ENCODE measurements around the gene NECTIN2.
"Not testable (repeated sequence)": the region's sequence is repeated elsewhere in the genome, so short reads cannot be mapped to it uniquely, and the experiment has no call there.

Gene NECTIN2

DNA sequence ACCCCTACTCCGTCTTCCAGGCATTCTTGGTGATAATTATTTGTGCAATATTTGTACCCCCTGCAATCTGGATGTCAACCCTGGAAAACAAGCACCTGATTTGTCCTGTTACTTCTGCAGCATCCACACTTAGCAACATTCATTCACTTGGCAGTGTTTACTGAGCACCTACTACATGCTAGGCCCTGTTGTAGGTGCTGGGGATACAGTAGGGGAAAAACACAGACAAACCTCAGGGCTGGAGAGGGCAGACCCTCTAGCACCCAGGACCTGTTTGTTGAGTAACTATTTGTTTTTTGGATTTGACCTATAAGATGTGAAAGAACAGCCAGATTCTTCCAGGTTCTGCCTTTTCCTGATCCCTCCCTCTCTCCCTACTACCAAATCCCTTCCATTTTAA is 9.5 kb downstream of the NECTIN2 start:
- no peak for DNase-seq

DNA sequence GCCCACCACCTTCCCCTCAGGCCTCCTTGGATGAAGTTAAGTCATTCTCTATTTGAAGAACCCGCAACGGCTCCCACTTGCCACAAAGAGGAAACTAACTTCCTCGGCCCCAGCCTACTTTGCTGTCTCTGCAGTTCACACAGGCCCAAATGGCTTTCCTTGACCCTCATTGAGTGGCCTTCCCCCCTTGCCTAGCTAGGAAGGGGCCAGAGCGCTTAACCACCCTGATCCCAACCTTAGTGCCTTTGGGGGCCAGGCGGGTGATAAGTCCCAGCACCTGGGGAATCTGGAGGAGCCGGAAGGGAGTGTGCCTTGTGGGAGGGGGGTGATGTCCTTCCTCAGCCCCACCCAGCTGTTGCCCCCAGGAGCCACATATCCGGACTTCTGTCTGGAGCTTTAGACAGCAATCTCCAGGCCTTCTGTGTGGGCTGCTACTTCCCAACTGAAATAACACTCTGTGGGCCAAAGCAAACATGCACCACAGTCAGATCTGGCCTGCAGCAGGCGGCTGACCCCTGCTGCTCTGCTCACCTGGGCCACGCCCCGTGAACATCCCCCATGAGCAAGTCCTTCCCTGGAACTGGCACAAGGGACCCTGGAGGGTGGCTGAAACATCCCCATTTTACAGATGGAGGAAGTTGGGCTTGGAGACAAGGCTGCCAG is 10.5 kb downstream of the NECTIN2 start:
- peak; percentile 97 for DNase-seq

DNA sequence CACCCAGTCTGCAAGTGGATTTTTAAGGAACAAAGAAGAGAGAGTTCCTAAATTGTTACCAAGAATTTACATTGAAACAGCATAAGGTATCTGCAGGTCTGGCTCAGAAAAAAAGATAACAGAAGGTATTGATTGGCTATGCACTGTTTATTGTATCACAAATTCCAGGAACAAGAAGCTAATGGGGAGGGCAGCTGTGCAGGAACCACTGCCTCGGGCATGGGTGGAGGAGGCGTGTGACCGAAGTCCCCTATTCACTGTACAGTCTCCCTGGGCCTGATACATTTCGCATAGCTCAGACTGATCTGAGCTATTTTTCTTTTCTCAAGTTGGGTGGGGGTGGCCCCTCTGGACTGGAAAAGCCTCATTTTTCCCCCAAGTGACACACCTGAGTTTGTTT is 11.7 kb downstream of the NECTIN2 start:
- no peak for DNase-seq

DNA sequence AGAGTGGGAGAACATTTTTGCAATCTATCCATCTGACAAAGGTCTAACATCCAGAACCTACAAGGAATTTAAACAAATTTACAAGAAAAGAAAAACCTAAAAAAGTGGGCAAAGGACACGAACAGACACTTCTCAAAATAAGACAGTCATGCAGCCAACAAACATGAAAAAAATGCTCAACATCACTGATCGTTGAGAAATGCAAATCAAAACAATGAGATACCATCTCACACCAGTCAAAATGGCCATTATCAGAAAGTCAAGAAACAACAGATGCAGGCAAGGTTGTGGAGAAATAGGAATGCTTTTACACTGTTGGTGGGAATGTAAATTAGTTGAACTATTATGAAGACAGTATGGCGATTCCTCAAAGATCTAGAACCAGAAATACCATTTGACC is 15.5 kb downstream of the NECTIN2 start:
- DNase-seq = not testable (repeated sequence)

DNA sequence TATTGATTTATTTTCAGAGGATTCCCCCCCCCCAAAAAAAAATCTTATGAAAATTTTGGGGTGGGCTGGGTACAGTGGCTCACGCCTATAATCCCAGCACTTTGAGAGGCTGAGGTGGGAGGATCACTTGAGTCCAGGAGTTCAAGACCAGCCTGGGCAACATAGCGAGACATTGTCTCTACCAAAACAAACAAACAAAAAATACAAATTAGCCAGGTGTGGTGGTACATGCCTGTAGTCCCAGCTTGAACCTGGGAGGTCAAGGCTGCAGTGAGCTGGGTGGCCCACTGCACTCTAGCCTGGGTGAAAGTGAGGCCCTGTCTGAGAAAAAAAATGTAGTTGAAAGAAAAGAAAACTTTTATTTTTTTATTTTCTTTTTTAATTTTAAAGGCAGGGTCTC is 17.9 kb downstream of the NECTIN2 start:
- no peak for DNase-seq

DNA sequence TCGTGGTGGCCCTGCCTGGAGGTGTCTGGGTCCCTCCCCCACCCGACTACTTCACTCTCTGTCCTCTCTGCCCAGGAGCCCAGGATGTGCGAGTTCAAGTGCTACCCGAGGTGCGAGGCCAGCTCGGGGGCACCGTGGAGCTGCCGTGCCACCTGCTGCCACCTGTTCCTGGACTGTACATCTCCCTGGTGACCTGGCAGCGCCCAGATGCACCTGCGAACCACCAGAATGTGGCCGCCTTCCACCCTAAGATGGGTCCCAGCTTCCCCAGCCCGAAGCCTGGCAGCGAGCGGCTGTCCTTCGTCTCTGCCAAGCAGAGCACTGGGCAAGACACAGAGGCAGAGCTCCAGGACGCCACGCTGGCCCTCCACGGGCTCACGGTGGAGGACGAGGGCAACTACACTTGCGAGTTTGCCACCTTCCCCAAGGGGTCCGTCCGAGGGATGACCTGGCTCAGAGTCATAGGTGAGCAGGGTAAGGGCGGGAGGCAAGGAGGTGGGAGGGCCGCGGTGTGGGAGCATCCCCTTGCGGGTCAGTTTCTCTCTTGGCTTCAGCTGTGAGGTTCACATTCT is 19.2 kb downstream of the NECTIN2 start:
- DNase-seq = no peak

DNA sequence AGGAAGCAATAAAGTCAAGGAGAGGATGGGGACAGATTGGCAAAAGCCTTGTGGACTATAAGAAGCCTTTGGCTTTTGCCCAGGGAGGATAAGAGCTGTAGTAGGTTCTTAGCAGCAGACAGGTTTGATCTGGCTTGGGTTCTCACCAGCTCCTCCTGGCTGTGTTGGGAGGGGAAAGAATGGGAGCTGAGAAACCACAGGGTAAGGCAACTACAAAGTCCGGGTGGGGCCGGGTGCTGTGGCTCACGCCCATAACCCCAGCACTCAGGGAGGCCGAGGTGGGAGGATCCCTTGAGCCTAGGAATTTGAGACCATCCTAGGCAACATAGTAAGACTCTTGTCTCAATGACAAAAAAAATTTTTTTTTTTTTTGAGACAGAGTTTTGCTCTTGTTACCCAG is 20.6 kb downstream of the NECTIN2 start:
- DNase-seq = no peak

DNA sequence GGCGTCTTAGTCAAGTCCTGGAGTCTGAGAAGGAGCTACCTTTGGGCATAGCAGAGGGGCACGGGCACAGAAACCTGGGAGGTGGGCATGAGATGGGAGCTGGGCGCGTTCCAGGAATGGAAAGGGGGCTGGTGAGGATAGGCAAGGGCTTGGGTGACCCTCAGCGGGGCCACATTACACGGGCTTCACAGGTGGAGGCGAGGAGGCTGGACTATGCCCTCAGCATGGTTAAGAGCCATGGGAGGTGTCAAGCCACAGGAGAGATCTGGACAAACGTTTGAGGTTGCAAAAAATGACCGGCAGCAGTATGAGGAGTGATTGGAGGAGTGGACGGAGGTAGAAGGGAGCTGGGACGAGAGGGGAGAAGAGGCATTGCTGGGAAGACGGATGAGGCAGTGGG is 21.5 kb downstream of the NECTIN2 start:
- DNase-seq = no peak

DNA sequence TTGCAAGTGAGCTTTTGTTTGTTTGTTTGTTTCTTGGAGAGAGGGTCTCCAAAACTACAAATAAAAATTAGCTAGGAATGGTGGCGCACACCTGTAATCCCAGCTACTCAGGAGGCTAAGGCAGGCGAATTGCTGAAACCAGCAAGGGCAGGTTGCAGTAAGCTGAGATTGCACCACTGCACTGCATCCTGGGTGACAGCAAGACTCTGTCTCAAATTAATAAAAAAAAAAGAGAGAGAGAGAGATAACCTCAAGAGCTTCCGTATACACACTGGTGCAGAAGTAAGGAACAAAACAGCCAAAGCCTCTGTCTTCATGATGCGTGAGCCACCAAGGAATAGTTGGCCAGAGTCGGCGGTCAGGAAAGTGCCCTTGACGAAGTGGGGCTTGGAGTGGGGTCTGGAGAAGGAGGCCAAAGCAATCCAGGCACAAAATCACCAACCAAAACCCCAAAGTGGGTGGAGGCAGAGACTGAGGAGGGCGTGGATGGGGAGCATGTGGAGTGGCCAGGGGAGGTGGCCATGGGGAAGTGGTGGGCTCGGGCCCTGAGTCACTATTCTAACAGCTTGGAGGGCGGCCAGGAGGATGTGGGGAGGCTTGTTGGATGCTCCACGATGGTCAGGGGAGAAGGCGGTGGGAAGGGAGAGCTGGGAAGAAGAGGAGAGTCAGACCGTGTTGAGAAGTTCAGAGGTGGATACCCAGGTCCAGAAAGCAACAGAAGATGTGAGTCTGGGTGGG is 23.8 kb downstream of the NECTIN2 start:
- DNase-seq = peak; percentile 73

DNA sequence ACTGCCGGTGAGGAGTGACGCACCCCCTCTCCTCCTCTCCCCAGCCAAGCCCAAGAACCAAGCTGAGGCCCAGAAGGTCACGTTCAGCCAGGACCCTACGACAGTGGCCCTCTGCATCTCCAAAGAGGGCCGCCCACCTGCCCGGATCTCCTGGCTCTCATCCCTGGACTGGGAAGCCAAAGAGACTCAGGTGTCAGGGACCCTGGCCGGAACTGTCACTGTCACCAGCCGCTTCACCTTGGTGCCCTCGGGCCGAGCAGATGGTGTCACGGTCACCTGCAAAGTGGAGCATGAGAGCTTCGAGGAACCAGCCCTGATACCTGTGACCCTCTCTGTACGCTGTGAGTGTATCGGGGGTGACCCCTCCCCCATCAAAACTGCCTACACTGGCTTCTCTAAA is 25.7 kb downstream of the NECTIN2 start:
- no peak for DNase-seq

DNA sequence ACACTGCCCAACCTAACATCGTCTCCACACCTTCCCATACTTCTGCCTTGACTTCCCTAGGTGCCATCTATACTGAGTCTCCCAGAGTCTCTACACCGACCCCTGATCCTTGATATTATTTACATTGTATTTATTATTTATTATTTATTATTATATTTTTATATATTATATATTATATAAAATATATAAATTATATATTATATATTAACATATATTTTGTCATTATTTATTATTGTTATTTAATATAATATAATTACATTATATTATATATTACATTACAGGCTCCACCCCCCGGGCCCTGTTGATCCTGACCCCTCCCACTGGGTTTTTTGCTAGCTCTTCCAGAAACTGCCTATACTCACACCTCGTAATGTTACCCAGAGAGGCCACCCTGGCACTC is 26.6 kb downstream of the NECTIN2 start:
- DNase-seq = no peak

DNA sequence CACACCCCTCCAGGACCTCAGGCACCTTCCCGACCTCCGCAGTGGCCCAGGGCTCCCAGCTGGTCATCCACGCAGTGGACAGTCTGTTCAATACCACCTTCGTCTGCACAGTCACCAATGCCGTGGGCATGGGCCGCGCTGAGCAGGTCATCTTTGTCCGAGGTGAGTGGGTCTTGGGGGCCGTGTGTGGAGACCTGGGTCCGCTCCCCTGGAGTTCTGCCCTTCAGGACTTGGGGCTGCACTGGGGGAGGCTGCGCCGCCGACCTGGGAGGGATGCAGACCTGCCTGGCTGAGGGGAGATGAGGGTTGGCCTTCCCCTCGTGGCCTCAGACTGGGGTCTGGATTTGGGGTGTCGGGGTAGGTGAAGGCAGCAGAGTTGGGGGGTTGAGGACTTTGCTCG is 28.2 kb downstream of the NECTIN2 start:
- no peak for DNase-seq

DNA sequence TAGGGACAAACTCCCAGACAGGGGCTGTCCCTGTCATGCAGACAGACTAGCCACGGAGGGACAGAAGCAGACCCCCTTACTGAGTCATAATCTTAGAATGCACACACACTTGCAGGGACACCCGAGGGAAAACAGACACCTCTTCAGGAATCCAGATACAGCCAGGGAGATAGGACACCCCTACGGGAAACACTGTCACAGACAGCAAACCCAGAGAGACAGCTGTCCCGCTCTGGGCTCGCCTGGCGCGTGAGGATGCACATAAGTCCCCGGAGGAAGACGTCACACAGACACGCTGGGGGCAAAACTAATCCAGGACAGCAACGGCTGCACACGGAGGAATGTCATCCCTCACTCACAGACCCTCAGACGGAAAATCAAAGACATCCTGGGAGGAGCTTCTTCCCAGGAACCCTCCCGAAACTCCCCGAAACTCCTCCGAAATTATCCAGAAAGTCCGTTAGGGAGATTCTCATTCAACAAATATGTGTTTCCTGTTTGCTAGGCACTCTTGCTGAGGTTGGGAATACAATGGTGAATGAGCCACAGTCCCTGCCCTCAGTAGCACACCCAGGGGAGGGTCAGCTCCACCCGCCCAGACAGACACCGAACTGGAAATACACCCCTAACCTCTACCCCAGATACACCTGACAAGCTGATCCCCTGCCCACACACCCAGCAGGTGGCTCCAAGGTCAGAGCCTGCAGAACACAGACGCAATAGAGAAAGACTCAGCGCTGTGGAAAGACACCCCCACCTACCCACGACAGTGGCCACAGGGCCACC is 29.8 kb downstream of the NECTIN2 start:
- no peak for DNase-seq

DNA sequence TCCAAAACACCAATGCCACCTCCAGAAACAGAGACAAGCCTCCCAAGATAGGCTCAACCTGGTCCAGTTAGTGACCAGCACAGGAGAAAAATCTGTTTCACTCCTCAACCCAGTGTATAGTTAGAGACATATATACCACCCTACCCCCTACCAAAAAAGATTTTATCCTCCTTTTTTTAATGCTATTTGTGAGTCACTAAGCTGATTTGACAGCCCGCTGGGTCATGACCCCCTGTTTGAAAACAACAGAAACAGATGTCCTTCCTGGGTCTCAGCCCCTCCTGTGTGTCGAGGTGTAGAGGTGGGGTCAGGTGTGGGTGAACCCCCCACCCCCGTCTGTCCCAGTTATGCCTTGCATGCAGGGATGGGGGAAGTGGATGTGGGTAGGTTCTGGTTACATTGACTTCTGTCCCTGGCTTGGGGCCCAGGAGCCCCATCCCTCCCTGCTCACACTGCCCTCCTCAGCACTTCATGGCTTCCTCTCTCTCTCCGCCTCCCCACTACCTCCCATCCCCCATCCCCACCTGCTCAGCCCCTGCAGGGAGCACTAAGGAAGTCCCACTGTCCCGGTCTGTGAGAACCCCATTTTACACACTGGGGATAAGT is 30.9 kb downstream of the NECTIN2 start:
- no peak for DNase-seq

DNA sequence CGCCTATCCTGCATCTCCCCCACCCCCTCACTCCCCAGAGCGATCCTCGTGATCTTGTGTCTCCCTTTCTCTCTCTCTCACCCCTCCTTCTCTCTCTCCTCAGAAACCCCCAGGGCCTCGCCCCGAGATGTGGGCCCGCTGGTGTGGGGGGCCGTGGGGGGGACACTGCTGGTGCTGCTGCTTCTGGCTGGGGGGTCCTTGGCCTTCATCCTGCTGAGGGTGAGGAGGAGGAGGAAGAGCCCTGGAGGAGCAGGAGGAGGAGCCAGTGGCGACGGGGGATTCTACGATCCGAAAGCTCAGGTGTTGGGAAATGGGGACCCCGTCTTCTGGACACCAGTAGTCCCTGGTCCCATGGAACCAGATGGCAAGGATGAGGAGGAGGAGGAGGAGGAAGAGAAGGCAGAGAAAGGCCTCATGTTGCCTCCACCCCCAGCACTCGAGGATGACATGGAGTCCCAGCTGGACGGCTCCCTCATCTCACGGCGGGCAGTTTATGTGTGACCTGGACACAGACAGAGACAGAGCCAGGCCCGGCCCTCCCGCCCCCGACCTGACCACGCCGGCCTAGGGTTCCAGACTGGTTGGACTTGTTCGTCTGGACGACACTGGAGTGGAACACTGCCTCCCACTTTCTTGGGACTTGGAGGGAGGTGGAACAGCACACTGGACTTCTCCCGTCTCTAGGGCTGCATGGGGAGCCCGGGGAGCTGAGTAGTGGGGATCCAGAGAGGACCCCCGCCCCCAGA is 32.2 kb downstream of the NECTIN2 start:
- no peak for DNase-seq

DNA sequence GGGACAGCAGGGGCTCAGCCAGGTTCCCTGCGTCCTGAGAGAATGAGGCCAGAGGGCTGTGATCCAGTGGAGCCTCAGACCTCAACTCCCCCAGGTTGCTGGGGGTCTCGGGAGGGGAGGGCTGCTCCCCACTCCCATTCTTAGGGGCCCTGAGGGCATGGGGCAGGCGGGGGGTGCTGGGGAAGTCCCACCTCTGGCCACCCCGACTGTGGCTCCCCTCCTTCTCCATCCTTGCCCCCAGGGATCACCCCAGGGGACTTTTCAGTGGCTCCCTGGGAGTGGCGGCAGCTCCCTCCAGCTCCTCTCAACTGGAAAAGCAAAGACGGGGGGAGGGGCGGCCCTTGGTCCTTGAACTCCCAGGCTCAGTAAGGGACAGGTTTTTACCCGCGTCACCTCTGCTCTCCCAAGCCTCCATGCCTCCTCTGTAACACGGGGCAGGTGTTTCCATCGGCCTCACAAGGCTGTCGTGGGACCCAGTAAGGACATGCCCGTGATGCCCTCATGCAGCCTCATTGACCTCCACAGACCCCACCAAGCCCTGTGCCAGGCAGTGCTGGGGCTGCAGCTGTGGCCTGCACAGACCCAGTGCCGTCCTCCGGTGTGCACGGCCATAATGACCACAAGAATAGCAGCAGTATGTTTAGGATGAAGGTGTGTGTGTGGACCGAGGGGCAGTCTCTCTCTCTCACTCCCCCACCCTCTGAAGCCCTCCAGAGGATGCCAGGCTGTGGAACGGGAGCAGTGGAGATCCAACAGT is 33.4 kb downstream of the NECTIN2 start:
- DNase-seq = no peak

DNA sequence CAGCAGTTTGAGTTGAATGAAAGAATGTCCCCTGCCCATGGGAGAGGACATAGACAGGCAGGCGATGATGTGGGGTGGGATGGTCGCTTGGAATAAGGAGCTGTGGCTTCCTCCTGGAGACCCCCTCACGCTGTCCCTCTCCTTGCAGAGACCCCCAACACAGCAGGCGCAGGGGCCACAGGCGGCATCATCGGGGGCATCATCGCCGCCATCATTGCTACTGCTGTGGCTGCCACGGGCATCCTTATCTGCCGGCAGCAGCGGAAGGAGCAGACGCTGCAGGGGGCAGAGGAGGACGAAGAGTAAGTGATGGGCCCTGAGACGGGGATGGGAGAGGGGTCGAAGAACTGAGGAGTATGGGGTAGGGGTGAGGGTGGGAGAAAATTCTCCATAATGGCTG is 36.0 kb downstream of the NECTIN2 start:
- DNase-seq = no peak

DNA sequence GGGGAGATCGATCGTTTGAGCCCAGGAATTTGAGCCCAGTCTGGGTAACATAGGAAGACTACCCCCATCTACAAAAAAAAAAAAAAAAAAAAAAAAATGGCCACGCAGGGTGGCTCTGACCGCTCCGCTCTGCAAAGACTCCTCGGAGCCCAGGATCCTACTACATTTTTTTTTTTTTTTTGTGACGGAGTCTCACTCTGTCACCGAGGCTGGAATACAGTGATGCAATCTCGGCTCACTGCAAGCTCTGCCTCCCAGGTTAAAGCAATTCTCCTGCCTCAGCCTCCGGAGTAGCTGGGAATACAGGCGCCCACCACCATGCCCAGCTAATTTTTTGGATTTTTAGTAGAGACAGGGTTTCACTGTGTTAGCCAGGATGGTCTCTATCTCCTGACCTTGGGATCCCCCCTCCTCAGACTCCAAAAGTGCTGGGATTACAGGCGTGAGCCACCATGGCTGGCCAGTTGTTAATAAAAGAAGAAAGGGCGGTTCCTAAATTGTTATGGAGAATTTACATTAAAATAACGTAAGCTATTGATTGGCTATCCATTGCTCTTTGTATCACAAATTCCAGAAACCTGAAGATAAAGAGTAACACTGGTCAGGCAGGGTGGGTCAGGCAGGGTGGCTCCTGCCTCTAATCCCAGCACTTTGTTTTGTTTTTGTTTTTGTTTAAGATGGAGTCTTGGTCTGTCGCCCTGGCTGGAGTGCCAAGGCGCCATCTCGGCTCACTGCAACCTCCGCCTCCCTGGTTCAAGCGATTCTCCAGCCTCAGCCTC is 36.7 kb downstream of the NECTIN2 start:
- not testable (repeated sequence) for DNase-seq

DNA sequence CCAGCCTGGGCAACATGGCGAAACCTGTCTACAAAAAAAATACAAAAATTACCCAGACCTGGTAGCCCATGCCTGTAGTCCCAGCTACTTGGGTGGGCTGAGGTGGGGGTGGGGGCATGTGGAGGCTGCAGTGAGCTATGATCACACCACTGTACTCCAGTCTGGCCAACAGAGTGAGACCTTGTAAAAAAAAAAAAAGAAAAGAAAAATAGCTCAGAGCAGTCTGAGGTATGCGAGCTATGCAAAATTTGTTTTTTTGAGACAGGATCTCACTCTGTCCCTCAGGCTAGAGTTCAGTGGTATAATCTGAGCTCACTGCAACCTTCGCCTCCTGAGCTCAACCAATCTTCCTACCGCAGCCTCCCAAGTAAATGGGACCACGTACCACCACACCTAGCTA is 37.8 kb downstream of the NECTIN2 start:
- no peak for DNase-seq

DNA sequence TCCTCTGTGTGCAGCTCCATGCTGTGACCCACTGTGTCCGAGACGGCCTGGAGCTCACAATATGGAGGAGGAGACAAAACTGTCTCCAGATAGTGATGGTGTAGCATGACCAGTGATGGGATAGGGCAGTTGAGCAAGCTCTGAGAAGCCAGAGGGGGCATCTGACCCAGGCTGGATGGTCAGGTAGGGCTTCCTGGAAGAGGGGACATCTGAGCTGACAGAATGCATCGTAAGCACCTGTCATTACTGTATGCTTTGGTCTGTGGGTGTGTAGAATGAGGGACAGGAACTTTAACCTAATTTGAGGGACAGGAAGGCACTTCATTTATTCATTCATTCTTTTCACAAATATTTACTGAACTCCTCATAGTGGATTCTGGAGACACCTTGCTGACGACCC is 38.5 kb downstream of the NECTIN2 start:
- DNase-seq = no peak

DNA sequence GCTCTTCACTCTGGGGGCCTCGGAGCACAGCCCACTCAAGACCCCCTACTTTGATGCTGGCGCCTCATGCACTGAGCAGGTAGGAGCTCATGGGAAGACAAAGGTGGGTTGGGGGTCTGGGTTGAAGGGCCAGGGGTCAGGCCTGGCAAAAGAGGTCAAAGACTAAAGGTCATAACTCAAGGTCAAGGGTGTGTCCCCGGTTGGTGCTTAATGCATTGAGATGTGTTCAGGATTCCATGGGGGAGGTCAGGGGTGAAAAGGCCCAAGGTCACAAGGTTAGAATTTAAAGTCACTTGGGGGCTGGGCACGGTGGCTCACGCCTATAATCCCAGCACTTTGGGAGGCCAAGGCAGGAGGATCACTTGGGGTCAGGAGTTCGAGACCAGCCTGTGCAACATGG is 40.0 kb downstream of the NECTIN2 start:
- DNase-seq = no peak

Data from MV-4-11 (cell line).